HEK293 (cell line): ENCODE data around the gene LKAAEAR1.

Experiments
- CTCF ChIP-seq: fragments of 450-650 bp; formaldehyde crosslinking; IDR thresholded peaks from 2 replicates; pipeline ENCODE4 v1.5.1; 2016; ENCODE audit warnings: missing biosample characterization, missing genetic modification characterization
- ELK4 ChIP-seq: IDR thresholded peaks from 2 replicates; pipeline ENCODE4 v1.6.1; 2011; ENCODE audit warnings: mild to moderate bottlenecking, low read depth, low read length, borderline replicate concordance
- GLIS2 ChIP-seq: fragments of 450-650 bp; formaldehyde crosslinking; IDR thresholded peaks from 2 replicates; pipeline ENCODE4 v1.5.1; 2016; ENCODE audit warnings: missing biosample characterization, missing genetic modification characterization
- REPIN1 ChIP-seq: fragments of 450-650 bp; formaldehyde crosslinking; IDR thresholded peaks from 2 replicates; pipeline ENCODE4 v1.5.1; 2017; ENCODE audit warnings: missing biosample characterization, missing genetic modification characterization, low read depth
- ZNF350 ChIP-seq: fragments of 450-650 bp; formaldehyde crosslinking; IDR thresholded peaks from 2 replicates; pipeline ENCODE4 v1.5.0; 2017; ENCODE audit warnings: missing biosample characterization, mild to moderate bottlenecking, missing genetic modification characterization
- ZNF391 ChIP-seq: fragments of 450-650 bp; formaldehyde crosslinking; IDR thresholded peaks from 2 replicates; pipeline ENCODE4 v1.5.1; 2016; ENCODE audit warnings: low read depth, missing biosample characterization, missing genetic modification characterization, borderline replicate concordance
- ZNF449 ChIP-seq: fragments of 450-650 bp; formaldehyde crosslinking; IDR thresholded peaks from 2 replicates; pipeline ENCODE4 v1.5.1; 2017; ENCODE audit warnings: missing biosample characterization, mild to moderate bottlenecking, missing genetic modification characterization, moderate library complexity
- ZNF580 ChIP-seq: fragments of 450-650 bp; formaldehyde crosslinking; IDR thresholded peaks from 2 replicates; pipeline ENCODE4 v1.5.1; 2016; ENCODE audit warnings: missing biosample characterization, missing genetic modification characterization
- ZNF645 ChIP-seq: fragments of 450-650 bp; formaldehyde crosslinking; IDR thresholded peaks from 2 replicates; pipeline ENCODE4; 2016; ENCODE audit warnings: missing biosample characterization, missing genetic modification characterization

GRCh38 chr20:64062276-64062595, 22.0 kb downstream of the LKAAEAR1 start:
- TF ChIP-seq CTCF, result no peak
- no peak for TF ChIP-seq ZNF645
- TF ChIP-seq REPIN1 (tag by site-specific recombination), result no peak
- TF ChIP-seq GLIS2, result no peak
- TF ChIP-seq ZNF449 (tag by site-specific recombination), result no peak
- TF ChIP-seq ZNF350 (tag by site-specific recombination), result no peak
- TF ChIP-seq ELK4, result no peak
- no peak for TF ChIP-seq ZNF391 (tag by site-specific recombination)
- no peak for TF ChIP-seq ZNF580 (tag by site-specific recombination)
